Measurements from ENCODE around the gene CMSS1. TPM values are rescaled to one million over a fixed set of nuclear protein-coding genes. Genes with fewer than 3 reads are reported as not detected.

Gene CMSS1
- total RNA-seq, 1 experiment from 2014 or later = 86.3 TPM

DNA sequence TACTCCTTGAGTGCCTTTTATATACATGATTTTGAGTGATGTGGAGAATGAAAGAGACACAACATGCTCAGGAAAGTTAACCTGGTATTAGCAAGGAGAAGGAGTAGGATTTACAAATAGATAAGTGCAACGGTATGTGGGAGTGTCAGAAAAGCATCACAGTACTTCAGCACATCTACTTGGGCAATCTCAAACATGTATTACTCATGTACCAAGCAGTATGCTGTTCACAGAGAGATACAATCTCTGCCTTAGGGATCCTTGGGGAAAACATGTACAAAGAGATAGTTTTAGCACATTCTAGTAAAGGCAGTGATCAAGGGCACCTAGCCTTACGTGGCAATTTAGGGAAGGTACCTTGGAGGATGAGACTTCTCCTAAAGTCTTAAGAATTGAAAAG lies 150.1 kb downstream of the CMSS1 start:
- in situ Hi-C loops (cut with HindIII; ENCODE audit: low pct_unique_long_range_greater_than_20kb, low sequenced_read_pairs) = no loop called here
- Histone ChIP-seq H3K9me3 (ENCODE audit: control insufficient read depth, insufficient read depth, low read depth, low read length) (no peaks in the 10 kb centered on the region), H3K27me3 (ENCODE audit: control insufficient read depth, insufficient read depth, low read length) (no peaks in the 10 kb centered on the region), H3K4me1 (ENCODE audit: control insufficient read depth, insufficient read depth, low read length) (peaks cover 6% of the 10 kb centered on the region; the same call in 1 of the 2 replicates), H3K27ac (ENCODE audit: low read length) (no peak overlapping the region), H3K36me3 (ENCODE audit: control insufficient read depth, insufficient read depth, low read length) (no peaks in the 10 kb centered on the region), H3K4me3 (ENCODE audit: low read depth in 2 of 2, low read length in 2 of 2) (no peak overlapping the region)
- TF ChIP-seq, protein P1, sequence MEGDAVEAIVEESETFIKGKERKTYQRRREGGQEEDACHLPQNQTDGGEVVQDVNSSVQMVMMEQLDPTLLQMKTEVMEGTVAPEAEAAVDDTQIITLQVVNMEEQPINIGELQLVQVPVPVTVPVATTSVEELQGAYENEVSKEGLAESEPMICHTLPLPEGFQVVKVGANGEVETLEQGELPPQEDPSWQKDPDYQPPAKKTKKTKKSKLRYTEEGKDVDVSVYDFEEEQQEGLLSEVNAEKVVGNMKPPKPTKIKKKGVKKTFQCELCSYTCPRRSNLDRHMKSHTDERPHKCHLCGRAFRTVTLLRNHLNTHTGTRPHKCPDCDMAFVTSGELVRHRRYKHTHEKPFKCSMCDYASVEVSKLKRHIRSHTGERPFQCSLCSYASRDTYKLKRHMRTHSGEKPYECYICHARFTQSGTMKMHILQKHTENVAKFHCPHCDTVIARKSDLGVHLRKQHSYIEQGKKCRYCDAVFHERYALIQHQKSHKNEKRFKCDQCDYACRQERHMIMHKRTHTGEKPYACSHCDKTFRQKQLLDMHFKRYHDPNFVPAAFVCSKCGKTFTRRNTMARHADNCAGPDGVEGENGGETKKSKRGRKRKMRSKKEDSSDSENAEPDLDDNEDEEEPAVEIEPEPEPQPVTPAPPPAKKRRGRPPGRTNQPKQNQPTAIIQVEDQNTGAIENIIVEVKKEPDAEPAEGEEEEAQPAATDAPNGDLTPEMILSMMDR (IDR thresholded peaks at IDR 0.05) = no peak
- TF ChIP-seq SIN3A (IDR thresholded peaks at IDR 0.05; ENCODE audit: borderline replicate concordance, insufficient read depth, low read depth, low read length) (no peak), TCF7L2 (IDR thresholded peaks at IDR 0.05; ENCODE audit: low read depth, low read length) (no peak), POLR2AphosphoS5 (IDR thresholded peaks at IDR 0.05; ENCODE audit: low read depth, low read length) (no peak)
- TF ChIP-seq, protein P2, sequence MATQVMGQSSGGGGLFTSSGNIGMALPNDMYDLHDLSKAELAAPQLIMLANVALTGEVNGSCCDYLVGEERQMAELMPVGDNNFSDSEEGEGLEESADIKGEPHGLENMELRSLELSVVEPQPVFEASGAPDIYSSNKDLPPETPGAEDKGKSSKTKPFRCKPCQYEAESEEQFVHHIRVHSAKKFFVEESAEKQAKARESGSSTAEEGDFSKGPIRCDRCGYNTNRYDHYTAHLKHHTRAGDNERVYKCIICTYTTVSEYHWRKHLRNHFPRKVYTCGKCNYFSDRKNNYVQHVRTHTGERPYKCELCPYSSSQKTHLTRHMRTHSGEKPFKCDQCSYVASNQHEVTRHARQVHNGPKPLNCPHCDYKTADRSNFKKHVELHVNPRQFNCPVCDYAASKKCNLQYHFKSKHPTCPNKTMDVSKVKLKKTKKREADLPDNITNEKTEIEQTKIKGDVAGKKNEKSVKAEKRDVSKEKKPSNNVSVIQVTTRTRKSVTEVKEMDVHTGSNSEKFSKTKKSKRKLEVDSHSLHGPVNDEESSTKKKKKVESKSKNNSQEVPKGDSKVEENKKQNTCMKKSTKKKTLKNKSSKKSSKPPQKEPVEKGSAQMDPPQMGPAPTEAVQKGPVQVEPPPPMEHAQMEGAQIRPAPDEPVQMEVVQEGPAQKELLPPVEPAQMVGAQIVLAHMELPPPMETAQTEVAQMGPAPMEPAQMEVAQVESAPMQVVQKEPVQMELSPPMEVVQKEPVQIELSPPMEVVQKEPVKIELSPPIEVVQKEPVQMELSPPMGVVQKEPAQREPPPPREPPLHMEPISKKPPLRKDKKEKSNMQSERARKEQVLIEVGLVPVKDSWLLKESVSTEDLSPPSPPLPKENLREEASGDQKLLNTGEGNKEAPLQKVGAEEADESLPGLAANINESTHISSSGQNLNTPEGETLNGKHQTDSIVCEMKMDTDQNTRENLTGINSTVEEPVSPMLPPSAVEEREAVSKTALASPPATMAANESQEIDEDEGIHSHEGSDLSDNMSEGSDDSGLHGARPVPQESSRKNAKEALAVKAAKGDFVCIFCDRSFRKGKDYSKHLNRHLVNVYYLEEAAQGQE (IDR thresholded peaks at IDR 0.05; ENCODE audit: insufficient read depth in 1 of 2, low read depth in 2 of 2, low read length in 1 of 2) = no peak
- ChIA-PET CTCF (no interaction called here), POLR2A (no interaction called here)
- ATAC-seq (no peak), DNase-seq (ENCODE audit: low read depth, low spot score) (no peak)
- intact Hi-C loops (cut with micrococcal nuclease; ENCODE audit: unreplicated experiment) = no loop called here
- BruUV-seq (replicated peaks) = no TSS peak

GRCh38 chr3:99969136-99969535 lies 151.5 kb downstream of the CMSS1 start:
- Histone ChIP-seq H3K9me3 (ENCODE audit: control insufficient read depth, insufficient read depth, low read depth, low read length) (no peaks in the 10 kb centered on the region), H3K4me1 (ENCODE audit: control insufficient read depth, insufficient read depth, low read length) (peaks cover 6% of the 10 kb centered on the region; the same call in 1 of the 2 replicates), H3K27me3 (ENCODE audit: control insufficient read depth, insufficient read depth, low read length) (no peaks in the 10 kb centered on the region), H3K4me3 (ENCODE audit: low read depth in 2 of 2, low read length in 2 of 2) (no peak overlapping the region), H3K27ac (ENCODE audit: low read length) (no peak overlapping the region), H3K36me3 (ENCODE audit: control insufficient read depth, insufficient read depth, low read length) (no peaks in the 10 kb centered on the region)
- in situ Hi-C loops (cut with HindIII; ENCODE audit: low pct_unique_long_range_greater_than_20kb, low sequenced_read_pairs) = no loop called here
- TF ChIP-seq POLR2AphosphoS5 (IDR thresholded peaks at IDR 0.05; ENCODE audit: low read depth, low read length) (no peak), TCF7L2 (IDR thresholded peaks at IDR 0.05; ENCODE audit: low read depth, low read length) (no peak), SIN3A (IDR thresholded peaks at IDR 0.05; ENCODE audit: borderline replicate concordance, insufficient read depth, low read depth, low read length) (no peak)
- TF ChIP-seq, protein P2 (IDR thresholded peaks at IDR 0.05; ENCODE audit: insufficient read depth in 1 of 2, low read depth in 2 of 2, low read length in 1 of 2) = no peak
- TF ChIP-seq, protein P1 (IDR thresholded peaks at IDR 0.05) = no peak
- DNase-seq (ENCODE audit: low read depth, low spot score) = no peak
- intact Hi-C loops (cut with micrococcal nuclease; ENCODE audit: unreplicated experiment) = no loop called here
- BruUV-seq (replicated peaks) = no TSS peak
- ATAC-seq = no peak
- CTCF ChIA-PET = no interaction called here
- POLR2A ChIA-PET = interaction anchor here (0.7 kb wide), 1 partner anchor 64 kb away, joined by 3 read pairs; no protein-coding TSS in a partner anchor
